ENCODE data around the gene OLA1. TPM values are rescaled to one million over a fixed set of nuclear protein-coding genes. Genes with fewer than 3 reads are reported as not detected.

The OLA1 gene
- polyA plus RNA-seq, 1 donor (not counting 4 experiments of a cell fraction or from before 2014, with no cell fraction given): 217 TPM

- H3K9me3 ChIP-seq (ENCODE audit: control insufficient read depth, low read depth, low read length): no peaks in the 10 kb centered on the region
- no peak for FAIRE-seq
- no peaks in the 10 kb centered on the region for H4K20me1 ChIP-seq (ENCODE audit: control insufficient read depth, extremely low read depth, insufficient read depth, low read length)
- no peaks in the 10 kb centered on the region for H3K4me1 ChIP-seq (ENCODE audit: control insufficient read depth, extremely low read depth, insufficient read depth, low read length)
- dilution Hi-C loops (cut with MboI; ENCODE audit: extremely low pct_ligation_motif_present, low sequenced_read_pairs): no loop called here
- H3K27ac ChIP-seq (ENCODE audit: control insufficient read depth, insufficient read depth, low read length): no peak overlapping the region
- H3K4me3 ChIP-seq (ENCODE audit: control insufficient read depth in 2 of 3, extremely low read depth in 1 of 3, insufficient read depth in 2 of 3, low read depth in 1 of 3, low read length in 3 of 3): no peak overlapping the region
- H3K27me3 ChIP-seq (ENCODE audit: control insufficient read depth, extremely low read depth, insufficient read depth, low read length): no peaks in the 10 kb centered on the region
- H3K36me3 ChIP-seq (ENCODE audit: control insufficient read depth in 2 of 2, extremely low read depth in 1 of 2, insufficient read depth in 2 of 2, low read length in 2 of 2): no peaks in the 10 kb centered on the region
- no peak overlapping the region for H2AFZ ChIP-seq (ENCODE audit: control insufficient read depth, low read length)
- DNase-seq (ENCODE audit: low read depth, low spot score): no peak
- H3K79me2 ChIP-seq (ENCODE audit: control insufficient read depth, insufficient read depth, low read length): peaks cover 50% of the 10 kb centered on the region
- H3K9me1 ChIP-seq (ENCODE audit: control insufficient read depth, extremely low read depth, insufficient read depth, low read length): no peaks in the 10 kb centered on the region
- no peak overlapping the region for H3K9ac ChIP-seq (ENCODE audit: control insufficient read depth, extremely low read depth, insufficient read depth, low read length)
- no peak overlapping the region for H3K4me2 ChIP-seq (ENCODE audit: control insufficient read depth, extremely low read depth, insufficient read depth, low read depth, low read length)
- TF ChIP-seq EZH2 (IDR thresholded peaks at IDR 0.05; ENCODE audit: low read length): no peak
- no peak for TF ChIP-seq CTCF (optimal IDR thresholded peaks at IDR 0.05 in 1 of 3, IDR thresholded peaks at IDR 0.05 in 1 of 3, conservative IDR thresholded peaks at IDR 0.05 in 1 of 3; ENCODE audit: extremely low read depth in 1 of 3, insufficient read depth in 2 of 3, low read length in 3 of 3)
Observed at GRCh38 chr2:174192664-174193063, 55.7 kb downstream of the OLA1 start.

- DNase-seq (ENCODE audit: low read depth, low spot score) (no peak), FAIRE-seq (no peak)
- Histone ChIP-seq H3K27ac (ENCODE audit: control insufficient read depth, insufficient read depth, low read length) (no peak overlapping the region), H2AFZ (ENCODE audit: control insufficient read depth, low read length) (no peak overlapping the region), H3K4me3 (ENCODE audit: control insufficient read depth in 2 of 3, extremely low read depth in 1 of 3, insufficient read depth in 2 of 3, low read depth in 1 of 3, low read length in 3 of 3) (no peak overlapping the region), H3K27me3 (ENCODE audit: control insufficient read depth, extremely low read depth, insufficient read depth, low read length) (no peaks in the 10 kb centered on the region), H3K9me1 (ENCODE audit: control insufficient read depth, extremely low read depth, insufficient read depth, low read length) (no peaks in the 10 kb centered on the region), H3K36me3 (ENCODE audit: control insufficient read depth in 2 of 2, extremely low read depth in 1 of 2, insufficient read depth in 2 of 2, low read length in 2 of 2) (peaks cover 0 to 2% of the 10 kb centered on the region in 2 experiments), H4K20me1 (ENCODE audit: control insufficient read depth, extremely low read depth, insufficient read depth, low read length) (no peaks in the 10 kb centered on the region), H3K9ac (ENCODE audit: control insufficient read depth, extremely low read depth, insufficient read depth, low read length) (no peak overlapping the region), H3K4me2 (ENCODE audit: control insufficient read depth, extremely low read depth, insufficient read depth, low read depth, low read length) (no peak overlapping the region), H3K9me3 (ENCODE audit: control insufficient read depth, low read depth, low read length) (no peaks in the 10 kb centered on the region), H3K4me1 (ENCODE audit: control insufficient read depth, extremely low read depth, insufficient read depth, low read length) (no peaks in the 10 kb centered on the region), H3K79me2 (ENCODE audit: control insufficient read depth, insufficient read depth, low read length) (peaks cover 51% of the 10 kb centered on the region)
- no peak for TF ChIP-seq CTCF (optimal IDR thresholded peaks at IDR 0.05 in 1 of 3, IDR thresholded peaks at IDR 0.05 in 1 of 3, conservative IDR thresholded peaks at IDR 0.05 in 1 of 3; ENCODE audit: extremely low read depth in 1 of 3, insufficient read depth in 2 of 3, low read length in 3 of 3)
- no peak for TF ChIP-seq EZH2 (IDR thresholded peaks at IDR 0.05; ENCODE audit: low read length)
- dilution Hi-C loops (cut with MboI; ENCODE audit: extremely low pct_ligation_motif_present, low sequenced_read_pairs): no loop called here
Observed at GRCh38 chr2:174191342-174192074, 56.8 kb downstream of the OLA1 start.

Measured in keratinocyte (primary cell).